Spinal cord (tissue), 10 donors: ENCODE results near the gene FHL1. TPM values are rescaled to one million over a fixed set of nuclear protein-coding genes. Genes with fewer than 3 reads are reported as not detected.
A peak's percentile ranks its signal among the peaks of the same experiment; 100 is the strongest.

Experiments used
- DNase-seq, 6 donors: peaks; one replicate each; pipeline versions ENCODE4 v3.0.0 to v3.0.0-alpha.2; 2013 to 2015; ENCODE audit warnings: low spot score in 6 of 6, low read depth in 4 of 6
- H3K27ac ChIP-seq: one replicate; pipeline ENCODE4 v1.5.1; 2013; ENCODE audit warnings: low read depth, low read length, control low read depth
- H3K27me3 ChIP-seq: one replicate; pipeline ENCODE4 v1.6.1; 2013; ENCODE audit warnings: low read length; ENCODE audit not compliant: control insufficient read depth, insufficient read depth
- H3K36me3 ChIP-seq: one replicate; pipeline ENCODE4 v1.6.1; 2013; ENCODE audit warnings: low read length; ENCODE audit not compliant: control insufficient read depth, insufficient read depth
- H3K4me1 ChIP-seq: one replicate; pipeline ENCODE4 v1.6.1; 2013; ENCODE audit warnings: low read length; ENCODE audit not compliant: control insufficient read depth, insufficient read depth
- H3K4me3 ChIP-seq: one replicate; pipeline ENCODE4 v1.5.1; 2013; ENCODE audit warnings: low read depth, low read length, control low read depth
- H3K9me3 ChIP-seq: one replicate; pipeline ENCODE4 v1.6.1; 2013; ENCODE audit warnings: low read length; ENCODE audit not compliant: control insufficient read depth, insufficient read depth
- WGBS: methylation state at CpG from one replicate; pipeline ENCODE4 v1.1.5; 2013; ENCODE audit warnings: missing lambda C conversion rate; ENCODE audit not compliant: insufficient coverage; 5-methylcytosine and 5-hydroxymethylcytosine counted together
- polyA plus RNA-seq, 2 donors: library from polyadenylated mRNA; unstranded; fragments of 120-200 nt; gene quantifications; one replicate each; pipeline ENCODE4 v1.2.1, GENCODE V29; 2013; ENCODE audit not compliant: insufficient read length in 2 of 2
- small RNA-seq: library from RNA; depleted of rRNA; stranded (forward); fragments of <200 nt; gene quantifications from one replicate; pipeline ENCODE3, GENCODE V24; 2014; ENCODE audit warnings: low replicate concordance
- total RNA-seq, 2 donors: library from RNA; depleted of rRNA in 1 of 2; stranded (reverse); fragments of 120-200 nt in 1 of 2; fragments of >200 nt in 1 of 2; gene quantifications; one replicate each; pipeline versions ENCODE4 v1.2.3 to v1.2.4, GENCODE V29; 2013 to 2014
- donor health status: healthy.

The FHL1 gene
- total and polyA plus RNA-seq, 4 donors = 178 to 429 (median 281) TPM

- Histone ChIP-seq H3K9me3 (no peaks in the 10 kb centered on the region), H3K4me3 (no peak overlapping the region), H3K27ac (no peak overlapping the region), H3K36me3 (no peaks in the 10 kb centered on the region), H3K4me1 (no peaks in the 10 kb centered on the region), H3K27me3 (peaks cover 3% of the 10 kb centered on the region)
- WGBS = 33% methylated on average over 1 of the region's 1 CpG
- DNase-seq = no peak
Measured at GRCh38 chrX:136258951-136259350, 111.6 kb downstream of the FHL1 start.

- peak in 1 of 6 donors; percentile 30 for DNase-seq
Measured at GRCh38 chrX:136259543-136259942, 112.2 kb downstream of the FHL1 start.

GRCh38 chrX:136260776-136261175 is 113.4 kb downstream of the FHL1 start:
- DNase-seq = peak in 2 of 6 donors; percentile 9 to 11
- H3K9me3 ChIP-seq = no peaks in the 10 kb centered on the region
- H3K36me3 ChIP-seq = no peaks in the 10 kb centered on the region
- H3K4me1 ChIP-seq = no peaks in the 10 kb centered on the region
- H3K27me3 ChIP-seq = peaks cover 3% of the 10 kb centered on the region
- H3K4me3 ChIP-seq = no peak overlapping the region
- no peak overlapping the region for H3K27ac ChIP-seq

More at GRCh38 chrX:136259543-136259942, 112.2 kb downstream of the FHL1 start:
- Histone ChIP-seq H3K4me1 (no peaks in the 10 kb centered on the region), H3K27me3 (peaks cover 3% of the 10 kb centered on the region), H3K36me3 (no peaks in the 10 kb centered on the region), H3K9me3 (no peaks in the 10 kb centered on the region), H3K4me3 (no peak overlapping the region), H3K27ac (no peak overlapping the region)
- WGBS = no CpG with 5 or more reads among the region's 4 CpGs

Small RNAs within 50 kb of the gene (small RNA-seq; reads per million reads assigned to genes)
- not detected for gene RF01210

Other genes starting within 250 kb of the FHL1 start
- gene MMGT1, start 173.5 kb upstream of the FHL1 start, total RNA-seq = 10 to 100 TPM; 19.3 to 26.3 TPM
- gene MMGT1, start 173.5 kb upstream of the FHL1 start, polyA plus RNA-seq = 10 to 100 TPM; 25.7 to 32.5 TPM
- 100 to 1,000 TPM in 1 of 2 donors, 10 to 100 TPM in 1; 33.3 to 107 TPM for gene SLC9A6, start 162.1 kb upstream of the FHL1 start, total RNA-seq
- 100 to 1,000 TPM in 1 of 2 donors, 10 to 100 TPM in 1; 83.3 to 102 TPM for gene SLC9A6, start 162.1 kb upstream of the FHL1 start, polyA plus RNA-seq
- 10 to 100 TPM in 1 of 2 donors, 1 to 10 TPM in 1; 8.5 to 13.7 TPM for gene MAP7D3, start 103.9 kb downstream of the FHL1 start, total RNA-seq
- 1 to 10 TPM; 7.7 to 8.8 TPM for gene MAP7D3, start 103.9 kb downstream of the FHL1 start, polyA plus RNA-seq
- under 1 TPM; under 0.01 to 0.10 TPM for gene ADGRG4, start 153.4 kb downstream of the FHL1 start, total RNA-seq
- under 1 TPM; 0.03 TPM for gene ADGRG4, start 153.4 kb downstream of the FHL1 start, polyA plus RNA-seq